NCI-H748 (cell line): ENCODE measurements around the gene DAPK2.

Experiments
- DNase-seq: peaks from one replicate; lab custom pipeline; 2025; ENCODE audit not compliant: unreplicated experiment; lab: John Stamatoyannopoulos, UW

The DAPK2 gene

DNA sequence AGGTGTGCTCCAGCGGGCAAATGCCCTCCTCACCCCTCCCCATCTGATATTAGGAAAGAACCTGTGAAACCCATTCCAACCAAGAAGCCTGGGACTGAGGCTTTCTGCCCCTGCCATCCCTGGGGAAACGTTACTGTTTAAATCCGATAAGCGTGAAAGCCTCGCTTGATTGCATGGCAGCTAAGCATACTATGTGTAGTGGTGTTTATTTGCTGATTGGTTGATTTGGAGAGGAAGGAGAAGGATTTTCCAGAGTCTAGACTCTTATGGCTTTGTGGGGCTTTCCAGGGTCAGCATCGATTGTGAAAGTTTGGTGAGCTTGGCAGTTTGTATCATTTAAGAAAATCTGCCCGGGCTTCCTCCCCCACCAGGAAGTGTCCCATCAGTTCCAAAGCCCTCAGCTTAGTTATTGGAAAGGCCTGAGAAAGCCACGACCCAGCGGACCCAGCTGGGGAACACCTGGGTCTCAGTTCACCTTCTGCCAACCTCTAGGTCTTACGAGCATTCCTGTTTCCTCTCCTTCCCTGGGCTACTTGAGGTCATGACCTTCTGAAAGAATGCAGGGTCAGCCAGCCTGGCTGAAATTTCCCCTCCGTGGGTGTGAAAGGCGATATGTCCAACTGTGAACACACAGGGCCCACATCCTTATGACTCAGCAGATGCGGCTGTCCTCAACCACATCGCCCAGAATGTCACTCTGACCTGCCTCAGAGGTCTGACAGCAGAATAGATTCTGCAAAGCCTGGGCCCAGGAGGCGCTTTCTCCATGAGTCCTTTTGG lies 149.8 kb downstream of the DAPK2 start:
- no peak for DNase-seq

- DNase-seq = no peak
Measured at GRCh38 chr15:63895787-63896218, 150.5 kb downstream of the DAPK2 start.

- DNase-seq = no peak
Measured at GRCh38 chr15:63895194-63895593, 151.1 kb downstream of the DAPK2 start.

- DNase-seq = no peak
Measured at GRCh38 chr15:63894662-63894949, 151.7 kb downstream of the DAPK2 start.

GRCh38 chr15:63893866-63894661 lies 152.2 kb downstream of the DAPK2 start:
- DNase-seq = no peak

GRCh38 chr15:63892794-63893441 lies 153.4 kb downstream of the DAPK2 start:
- DNase-seq = no peak

DNA sequence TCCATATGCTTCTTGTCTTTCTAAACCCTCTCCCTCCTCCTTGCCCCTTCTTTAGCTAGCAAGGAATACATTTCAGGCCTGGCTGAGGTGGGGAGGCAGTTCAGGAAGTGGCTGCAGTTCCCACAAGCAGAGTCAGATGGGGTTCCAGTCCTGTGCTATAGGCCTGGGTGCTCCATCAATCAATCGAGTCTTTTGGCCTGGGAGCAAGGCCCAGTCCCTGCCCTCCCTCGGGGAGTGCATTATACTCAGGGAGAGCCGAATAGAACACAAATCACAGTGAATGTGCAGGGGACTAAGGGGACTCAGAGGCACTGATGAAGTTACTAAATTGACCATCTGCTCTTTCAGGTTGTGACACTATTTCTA lies 154.5 kb downstream of the DAPK2 start:
- no peak for DNase-seq

DNA sequence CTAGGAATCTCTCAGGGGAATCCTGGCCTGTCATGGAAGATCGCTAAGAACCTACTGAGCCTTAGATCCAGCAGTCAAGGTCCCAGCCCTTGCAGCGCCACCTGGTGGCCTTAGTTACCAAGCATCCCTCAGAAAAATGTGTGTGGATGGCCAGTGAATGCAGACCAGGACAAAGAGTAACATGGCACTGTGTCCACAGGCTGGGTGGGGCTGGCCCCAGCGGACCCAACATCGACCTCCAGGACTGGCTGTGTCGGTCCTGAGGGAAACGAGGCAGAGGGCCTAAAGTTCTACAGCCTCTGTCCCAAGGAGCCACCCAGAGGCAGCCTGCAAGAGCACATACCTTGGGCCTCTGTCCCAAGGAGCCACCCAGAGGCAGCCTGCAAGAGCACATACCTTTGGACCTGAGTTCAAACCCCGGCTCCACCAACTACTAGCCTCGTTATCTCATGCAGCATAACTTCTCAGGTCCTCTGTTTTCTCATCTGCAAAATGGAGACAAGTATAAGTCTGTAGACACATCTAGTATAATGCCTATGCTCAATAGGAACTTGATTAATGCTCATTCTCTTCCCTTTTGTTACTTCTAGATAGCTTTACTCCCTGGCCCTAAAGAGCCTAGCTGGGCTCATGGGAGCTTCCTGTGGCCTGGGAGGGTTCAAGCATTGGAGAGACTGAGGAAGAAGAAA lies 155.1 kb downstream of the DAPK2 start:
- peak; percentile 57 for DNase-seq

GRCh38 chr15:63890617-63891016 lies 155.7 kb downstream of the DAPK2 start:
- no peak for DNase-seq

DNA sequence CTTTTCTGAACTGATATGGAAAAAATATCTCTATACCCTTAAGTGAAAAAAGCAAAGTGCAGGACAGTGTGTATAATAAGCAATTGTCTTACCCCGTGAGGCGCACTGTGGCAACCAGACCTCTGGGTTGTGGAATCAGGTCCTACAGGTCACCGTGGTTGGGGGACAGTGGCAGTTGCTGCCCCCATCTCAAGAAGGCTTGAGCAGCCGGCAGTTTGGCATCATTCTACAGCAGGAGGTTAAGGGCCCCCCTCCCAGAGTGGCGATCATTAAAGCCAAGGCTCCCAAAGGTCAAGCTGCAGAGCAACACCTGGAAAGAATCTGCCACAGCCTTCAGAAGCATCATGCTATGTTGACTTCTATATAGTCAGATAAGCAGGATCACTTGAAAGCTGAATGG lies 156.5 kb downstream of the DAPK2 start:
- no peak for DNase-seq

DNA sequence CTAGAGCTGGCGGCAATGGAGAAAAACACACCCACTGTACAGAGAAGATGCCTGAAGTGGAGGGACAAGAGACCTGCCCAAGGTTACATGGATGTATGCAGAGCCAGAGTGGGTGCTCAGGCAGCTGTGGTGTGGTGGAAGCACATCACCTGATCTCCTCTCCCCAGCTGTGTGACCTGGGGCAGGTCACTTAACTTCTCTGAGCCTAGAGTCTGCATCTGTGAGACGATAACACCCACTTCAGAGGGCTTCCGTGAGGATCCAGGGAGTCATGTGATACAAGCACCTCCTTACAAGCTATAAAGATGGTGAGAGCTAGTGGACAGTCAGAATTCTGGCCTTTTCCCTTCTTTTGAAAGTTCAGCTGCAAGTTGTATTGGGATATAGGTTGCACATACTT lies 157.5 kb downstream of the DAPK2 start:
- no peak for DNase-seq

DNA sequence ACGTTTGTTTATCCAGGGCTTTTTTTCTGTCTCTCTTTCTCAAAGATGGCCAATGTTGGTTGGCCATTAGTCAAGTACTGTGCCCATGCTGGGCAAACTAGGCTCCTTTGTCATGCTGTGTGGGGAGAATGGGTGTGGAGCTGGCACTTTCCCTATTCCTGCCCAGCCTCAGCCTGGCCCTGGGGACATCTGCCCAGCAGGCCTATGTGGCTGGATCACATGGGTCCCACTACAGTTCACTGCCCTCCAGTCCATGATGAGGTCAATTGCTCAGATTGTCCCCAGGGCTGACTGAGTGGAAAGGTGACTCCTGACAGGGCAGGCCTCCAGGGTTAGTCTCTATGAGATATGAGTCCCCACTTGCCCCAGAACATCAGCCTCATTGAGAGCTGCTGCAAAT lies 158.1 kb downstream of the DAPK2 start:
- no peak for DNase-seq

GRCh38 chr15:63887630-63888029 lies 158.7 kb downstream of the DAPK2 start:
- no peak for DNase-seq

GRCh38 chr15:63884953-63885352 lies 161.3 kb downstream of the DAPK2 start:
- DNase-seq = no peak

- DNase-seq = no peak
Measured at GRCh38 chr15:63881431-63881830, 164.9 kb downstream of the DAPK2 start.

GRCh38 chr15:63880744-63881143 lies 165.5 kb downstream of the DAPK2 start:
- DNase-seq = no peak

DNA sequence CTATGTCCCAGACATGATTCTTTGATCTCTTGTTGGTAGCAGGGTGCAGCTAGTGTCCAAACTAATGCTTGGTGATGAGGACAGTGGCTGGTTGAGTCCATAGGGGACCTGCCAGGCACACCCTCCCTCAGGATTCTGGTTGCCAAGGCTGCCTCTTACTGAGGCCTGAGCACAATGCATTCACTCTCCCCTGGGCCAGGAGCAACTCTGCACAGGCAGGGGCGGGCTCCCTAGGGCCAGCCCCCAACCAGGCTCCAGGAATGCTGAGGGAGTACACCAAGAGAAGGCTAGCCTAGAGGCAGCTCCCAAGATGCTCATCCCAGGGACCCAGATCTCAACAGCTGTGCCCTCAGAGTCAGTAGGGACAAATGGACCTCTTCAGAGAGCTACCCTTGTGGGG lies 166.3 kb downstream of the DAPK2 start:
- no peak for DNase-seq

- no peak for DNase-seq
Measured at GRCh38 chr15:63879211-63879610, 167.1 kb downstream of the DAPK2 start.

- no peak for DNase-seq
Measured at GRCh38 chr15:63877713-63878271, 168.5 kb downstream of the DAPK2 start.

- DNase-seq = no peak
Measured at GRCh38 chr15:63876085-63876662, 170.1 kb downstream of the DAPK2 start.

- DNase-seq = no peak
Measured at GRCh38 chr15:63874616-63875015, 171.7 kb downstream of the DAPK2 start.
